Measurements from ENCODE around the gene LNPK.
A peak's percentile ranks its signal among the peaks of the same experiment; 100 is the strongest.
"Not testable (repeated sequence)": the region's sequence is repeated elsewhere in the genome, so short reads cannot be mapped to it uniquely, and the experiment has no call there.

The LNPK gene

GRCh38 chr2:175973373-175973772, 28.7 kb downstream of the LNPK start:
- no peak for DNase-seq (ENCODE audit: low read depth)

- DNase-seq (ENCODE audit: low read depth): no peak
These were observed 35.2 kb downstream of the LNPK start for GRCh38 chr2:175966839-175967238.

- DNase-seq (ENCODE audit: low read depth): no peak
These were observed 36.3 kb downstream of the LNPK start for GRCh38 chr2:175965773-175966172.

- DNase-seq (ENCODE audit: low read depth): no peak
These were observed 37.9 kb downstream of the LNPK start for GRCh38 chr2:175964195-175964594.

- DNase-seq (ENCODE audit: low read depth): not testable (repeated sequence)
These were observed 38.9 kb downstream of the LNPK start for GRCh38 chr2:175963171-175963570.

GRCh38 chr2:175957845-175958244, 44.2 kb downstream of the LNPK start:
- no peak for DNase-seq (ENCODE audit: low read depth)

- DNase-seq (ENCODE audit: low read depth): no peak
These were observed 46.9 kb downstream of the LNPK start for GRCh38 chr2:175955136-175955535.

- DNase-seq (ENCODE audit: low read depth): no peak
These were observed 51.6 kb downstream of the LNPK start for GRCh38 chr2:175950512-175950911.

- no peak for DNase-seq (ENCODE audit: low read depth)
These were observed 53.9 kb downstream of the LNPK start for GRCh38 chr2:175948191-175948590.

GRCh38 chr2:175947073-175947472, 55.0 kb downstream of the LNPK start:
- no peak for DNase-seq (ENCODE audit: low read depth)

- DNase-seq (ENCODE audit: low read depth): no peak
These were observed 60.4 kb downstream of the LNPK start for GRCh38 chr2:175941699-175942098.

- no peak for DNase-seq (ENCODE audit: low read depth)
These were observed 64.9 kb downstream of the LNPK start for GRCh38 chr2:175937216-175937615.

GRCh38 chr2:175935289-175936181, 66.5 kb downstream of the LNPK start:
- no peak for DNase-seq (ENCODE audit: low read depth)

- DNase-seq (ENCODE audit: low read depth): no peak
These were observed 69.4 kb downstream of the LNPK start for GRCh38 chr2:175932675-175933074.

- DNase-seq (ENCODE audit: low read depth): peak; percentile 88
These were observed 70.3 kb downstream of the LNPK start for GRCh38 chr2:175931805-175932204.

- DNase-seq (ENCODE audit: low read depth): peak; percentile 15
These were observed 71.6 kb downstream of the LNPK start for GRCh38 chr2:175930504-175930903.

GRCh38 chr2:175929850-175930249, 72.2 kb downstream of the LNPK start:
- DNase-seq (ENCODE audit: low read depth): peak; percentile 75

GRCh38 chr2:175926272-175926671, 75.8 kb downstream of the LNPK start:
- peak; percentile 49 for DNase-seq (ENCODE audit: low read depth)

- no peak for DNase-seq (ENCODE audit: low read depth)
These were observed 79.9 kb downstream of the LNPK start for GRCh38 chr2:175922160-175922559.

GRCh38 chr2:175918935-175919334, 83.1 kb downstream of the LNPK start:
- DNase-seq (ENCODE audit: low read depth): no peak

- peak; percentile 5 for DNase-seq (ENCODE audit: low read depth)
These were observed 87.2 kb downstream of the LNPK start for GRCh38 chr2:175914846-175915245.

GRCh38 chr2:175913849-175914743, 88.0 kb downstream of the LNPK start:
- DNase-seq (ENCODE audit: low read depth): not testable (repeated sequence)

GRCh38 chr2:175913267-175913666, 88.8 kb downstream of the LNPK start:
- DNase-seq (ENCODE audit: low read depth): not testable (repeated sequence)
